A673 (cell line): ENCODE results near the gene AQP5. TPM values are rescaled to one million over a fixed set of nuclear protein-coding genes. Genes with fewer than 3 reads are reported as not detected.

ENCODE experiments used
- BruUV-seq: library from RNA; stranded (reverse); fragments of 400-500 nt; replicated peaks from 2 replicates; lab custom pipeline; 2021; lab: Mats Ljungman, UMichigan
- CTCF ChIA-PET: fragments of 300-600 bp; sonication (Branson Sonifier 250); formaldehyde crosslinking; loops from one replicate; lab custom pipeline; 2022; ENCODE audit warnings: antibody characterized with exemption; lab: Charles Lee
- POLR2A ChIA-PET: fragments of 300-600 bp; sonication (Branson Sonifier 250); formaldehyde crosslinking; loops from one replicate; lab custom pipeline; 2022; ENCODE audit warnings: antibody characterized with exemption; ENCODE audit not compliant: low non-redundant PET; lab: Charles Lee
- DNase-seq: peaks from one replicate; pipeline ENCODE4 v3.0.0-alpha.2; 2015; ENCODE audit warnings: low spot score
- H3K27ac ChIP-seq: fragments of 200-600 bp; sonication (generic); 2 replicates; pipeline ENCODE4 v1.5.1; 2016; ENCODE audit warnings: mixed run types, low read depth, mild to moderate bottlenecking, mixed read lengths, antibody characterized with exemption, low read length; ENCODE audit not compliant: poor library complexity, severe bottlenecking
- H3K27me3 ChIP-seq: fragments of 200-600 bp; sonication (generic); replicated peaks from 2 replicates; pipeline ENCODE4 v1.6.1; 2017; ENCODE audit warnings: mixed run types, low read depth, mild to moderate bottlenecking, mixed read lengths, antibody characterized with exemption, low read length; ENCODE audit not compliant: insufficient read depth, poor library complexity
- H3K36me3 ChIP-seq: fragments of 200-600 bp; sonication (generic); 2 replicates; pipeline ENCODE4 v1.6.1; 2016; ENCODE audit warnings: mixed run types, mild to moderate bottlenecking, mixed read lengths, antibody characterized with exemption, low read length; ENCODE audit not compliant: insufficient read depth, poor library complexity, severe bottlenecking
- H3K4me1 ChIP-seq: fragments of 200-600 bp; sonication (generic); 2 replicates; pipeline ENCODE4 v1.6.1; 2017; ENCODE audit warnings: mixed run types, mild to moderate bottlenecking, mixed read lengths, antibody characterized with exemption, low read length; ENCODE audit not compliant: insufficient read depth, poor library complexity, severe bottlenecking
- H3K4me3 ChIP-seq: fragments of 200-600 bp; sonication (generic); 2 replicates; pipeline ENCODE4 v1.5.1; 2016; ENCODE audit warnings: low read depth, mixed run types, mild to moderate bottlenecking, mixed read lengths, low read length; ENCODE audit not compliant: poor library complexity, severe bottlenecking
- H3K9me3 ChIP-seq: fragments of 200-600 bp; sonication (generic); 2 replicates; pipeline ENCODE4 v1.6.1; 2016; ENCODE audit warnings: mixed run types, low read depth, mild to moderate bottlenecking, mixed read lengths, antibody characterized with exemption, low read length; ENCODE audit not compliant: poor library complexity, severe bottlenecking
- EZH2 ChIP-seq: fragments of 200-600 bp; sonication (generic); IDR thresholded peaks from 2 replicates; pipeline ENCODE4 v1.6.1; 2017; ENCODE audit warnings: borderline replicate concordance, low read depth, mild to moderate bottlenecking, mixed read lengths, antibody characterized with exemption, low read length; ENCODE audit not compliant: poor library complexity, severe bottlenecking
- intact Hi-C: fragments of 100-400 bp; cut with micrococcal nuclease; formaldehyde crosslinking; loops from one replicate; pipeline ENCODE4 v1.10.0; 2022; ENCODE audit not compliant: unreplicated experiment
- total RNA-seq: library from RNA; stranded (reverse); gene quantifications from 2 replicates; pipeline ENCODE4 v1.2.3, GENCODE V29; 2021
- TF ChIP-seq, protein P1 (sequence below): fragments of 300-800, 200-600 bp; sonication (generic); conservative IDR thresholded peaks from 2 replicates; pipeline ENCODE4 v1.5.1; 2017; ENCODE audit warnings: low read depth, mild to moderate bottlenecking, antibody characterized with exemption, low read length, moderate library complexity, mixed read lengths

The AQP5 gene
- total RNA-seq, 1 experiment from 2014 or later, result not detected

DNA sequence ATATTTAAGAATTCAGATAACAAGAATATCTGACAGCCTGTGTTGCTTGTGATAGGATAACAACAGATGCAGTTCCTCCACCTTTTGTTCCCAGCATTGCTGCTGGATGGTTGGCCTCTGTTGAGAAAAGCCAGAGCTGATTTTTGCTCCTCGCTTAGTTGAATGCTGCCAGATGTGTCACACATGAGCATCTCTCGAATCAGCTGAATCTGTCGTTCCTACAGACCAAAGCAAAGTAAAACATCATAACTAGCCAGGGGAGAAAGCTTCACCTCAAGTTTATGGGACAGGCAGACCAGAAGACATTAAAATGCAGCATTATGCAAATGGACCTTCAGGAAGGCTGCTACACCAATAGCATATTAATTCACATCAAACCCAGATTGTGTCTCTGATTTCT is 43.5 kb downstream of the AQP5 start:
- Histone ChIP-seq H3K4me1 (no peaks in the 10 kb centered on the region), H3K9me3 (no peaks in the 10 kb centered on the region), H3K27me3 (no peaks in the 10 kb centered on the region), H3K27ac (no peak overlapping the region), H3K36me3 (peaks cover 90% of the 10 kb centered on the region), H3K4me3 (no peak overlapping the region)
- CTCF ChIA-PET, result no interaction called here
- no TSS peak for BruUV-seq
- no peak for TF ChIP-seq EZH2
- TF ChIP-seq, protein P1, sequence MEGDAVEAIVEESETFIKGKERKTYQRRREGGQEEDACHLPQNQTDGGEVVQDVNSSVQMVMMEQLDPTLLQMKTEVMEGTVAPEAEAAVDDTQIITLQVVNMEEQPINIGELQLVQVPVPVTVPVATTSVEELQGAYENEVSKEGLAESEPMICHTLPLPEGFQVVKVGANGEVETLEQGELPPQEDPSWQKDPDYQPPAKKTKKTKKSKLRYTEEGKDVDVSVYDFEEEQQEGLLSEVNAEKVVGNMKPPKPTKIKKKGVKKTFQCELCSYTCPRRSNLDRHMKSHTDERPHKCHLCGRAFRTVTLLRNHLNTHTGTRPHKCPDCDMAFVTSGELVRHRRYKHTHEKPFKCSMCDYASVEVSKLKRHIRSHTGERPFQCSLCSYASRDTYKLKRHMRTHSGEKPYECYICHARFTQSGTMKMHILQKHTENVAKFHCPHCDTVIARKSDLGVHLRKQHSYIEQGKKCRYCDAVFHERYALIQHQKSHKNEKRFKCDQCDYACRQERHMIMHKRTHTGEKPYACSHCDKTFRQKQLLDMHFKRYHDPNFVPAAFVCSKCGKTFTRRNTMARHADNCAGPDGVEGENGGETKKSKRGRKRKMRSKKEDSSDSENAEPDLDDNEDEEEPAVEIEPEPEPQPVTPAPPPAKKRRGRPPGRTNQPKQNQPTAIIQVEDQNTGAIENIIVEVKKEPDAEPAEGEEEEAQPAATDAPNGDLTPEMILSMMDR, result no peak
- no peak for DNase-seq
- intact Hi-C loops, result no loop called here
- POLR2A ChIA-PET, result interaction anchor here (0.6 kb wide), 1 partner anchor 25 kb away, joined by 11 read pairs; no protein-coding TSS in a partner anchor

DNA sequence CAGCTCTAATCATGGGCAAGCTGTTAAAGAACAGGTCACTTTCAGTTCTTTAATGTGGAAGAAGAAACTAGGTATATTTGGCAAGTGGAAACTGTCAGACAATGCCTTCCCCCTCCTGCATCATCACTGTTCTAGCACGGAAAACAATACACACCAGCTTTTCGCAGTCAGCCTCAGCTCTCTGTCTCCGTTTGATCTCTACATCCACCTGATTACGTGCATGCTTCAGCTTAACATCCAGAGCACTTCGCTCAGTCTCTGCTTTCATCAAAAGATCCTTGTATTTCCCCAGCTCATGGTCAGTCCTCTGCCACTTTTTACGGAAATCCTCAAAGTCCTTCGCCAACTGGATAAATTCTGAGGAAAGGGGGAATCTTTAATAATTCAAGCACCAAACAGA is 44.6 kb downstream of the AQP5 start:
- H3K4me1 ChIP-seq, result no peaks in the 10 kb centered on the region
- no peak for DNase-seq
- H3K4me3 ChIP-seq, result no peak overlapping the region
- CTCF ChIA-PET, result interaction anchor here (0.7 kb wide), 1 partner anchor 24 kb away, joined by 4 read pairs; no protein-coding TSS in a partner anchor
- no peaks in the 10 kb centered on the region for H3K27me3 ChIP-seq
- H3K27ac ChIP-seq, result no peak overlapping the region
- no TSS peak for BruUV-seq
- H3K36me3 ChIP-seq, result peaks cover 89% of the 10 kb centered on the region
- TF ChIP-seq, protein P1, result no peak
- no peak for TF ChIP-seq EZH2
- POLR2A ChIA-PET, result no interaction called here
- intact Hi-C loops, result no loop called here
- no peaks in the 10 kb centered on the region for H3K9me3 ChIP-seq

DNA sequence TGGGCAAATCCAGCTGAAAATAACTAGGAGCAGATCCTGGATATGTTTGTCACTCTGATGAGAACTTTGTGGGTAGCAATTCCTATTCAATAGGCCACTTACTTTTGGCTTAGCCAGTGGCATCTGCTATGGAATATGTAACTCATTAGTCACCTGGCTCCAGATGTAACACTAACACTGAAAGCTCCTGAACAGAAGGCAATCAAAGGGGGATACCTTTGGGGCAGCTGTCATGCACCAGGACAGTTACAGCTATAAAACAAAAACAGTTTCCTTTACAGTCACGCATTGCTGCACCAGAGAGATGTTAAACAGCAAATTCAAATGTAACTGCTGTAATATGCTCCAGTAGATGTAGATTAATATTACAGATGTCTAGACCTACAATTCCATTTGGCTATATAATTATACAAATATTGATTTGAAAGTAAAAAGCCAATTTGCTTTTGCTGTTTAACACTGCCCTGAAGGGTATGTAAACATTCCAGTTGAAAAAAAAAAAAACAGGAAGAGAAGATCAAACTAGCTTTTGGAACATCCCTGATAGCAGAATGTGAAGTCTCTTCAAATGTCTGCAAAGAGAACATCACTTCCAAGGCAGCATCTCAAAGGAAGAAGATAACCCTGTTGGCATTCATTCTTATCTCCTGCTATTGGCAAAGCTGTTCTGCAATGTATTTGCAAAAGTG is 45.2 kb downstream of the AQP5 start:
- no TSS peak for BruUV-seq
- TF ChIP-seq, protein P1, result no peak
- no peak for TF ChIP-seq EZH2
- Histone ChIP-seq H3K36me3 (peaks cover 83% of the 10 kb centered on the region), H3K4me3 (no peak overlapping the region), H3K27ac (no peak overlapping the region), H3K4me1 (no peaks in the 10 kb centered on the region), H3K9me3 (no peaks in the 10 kb centered on the region), H3K27me3 (no peaks in the 10 kb centered on the region)
- intact Hi-C loops, result no loop called here
- DNase-seq, result no peak
- ChIA-PET CTCF (no interaction called here), POLR2A (no interaction called here)
